Nasal cavity respiratory epithelium epithelial cell of viscerocranial mucosa (primary cell): ENCODE measurements around the gene MZT1. TPM values are rescaled to one million over a fixed set of nuclear protein-coding genes. Genes with fewer than 3 reads are reported as not detected.

Experiments
- total RNA-seq: library from RNA; depleted of rRNA; stranded (reverse); fragments of >200 nt; gene quantifications from 2 replicates; pipeline ENCODE4 v1.2.3, GENCODE V29; 2014

The MZT1 gene
- 8.4 and 14.7 TPM in 2 replicates for total RNA-seq

GRCh38 chr13:72727417-72728289 is at the start of gene MZT1, which contains the start of gene BORA:
TSS of gene MZT1 (minus strand) at chr13:72727629. CDS start at chr13:72727602, 27 bp downstream.
TSS of gene BORA (plus strand) at chr13:72727923. CDS start at chr13:72728941, 1,018 bp downstream.

Other genes starting within 250 kb of the MZT1 start
- gene BORA, start 294 bp upstream of the MZT1 start, total RNA-seq: 2.9 and 3.8 TPM in 2 replicates
- gene DIS3, start 54.3 kb upstream of the MZT1 start, total RNA-seq: 28.4 and 56.0 TPM in 2 replicates
- gene PIBF1, start 54.5 kb upstream of the MZT1 start, total RNA-seq: 20.2 and 26.0 TPM in 2 replicates